ENCODE measurements around the gene PTGR3. TPM values are rescaled to one million over a fixed set of nuclear protein-coding genes. Genes with fewer than 3 reads are reported as not detected.

The PTGR3 gene
- total RNA-seq, 1 donor from 2014 or later: 19.3 TPM

GRCh38 chr18:75211953-75212750, 3.2 kb upstream of the PTGR3 start:
- peaks cover 50% of the 10 kb centered on the region for H3K4me1 Mint-ChIP-seq
- intact Hi-C loops (cut with micrococcal nuclease): loop anchor here (5.0 to 10.0 kb wide), 2 partner anchors 557 to 1610 kb away; partner anchors contain the start of gene ZNF236
- H3K36me3 Mint-ChIP-seq (ENCODE audit: low read depth): peaks cover 13% of the 10 kb centered on the region
- H3K27ac Mint-ChIP-seq: peak overlapping the region; percentile 7
- ATAC-seq (ENCODE audit: low read depth): no peak
- POLR2A ChIA-PET: interaction anchor here (0.6 to 0.7 kb wide), 2 partner anchors 57 to 143 kb away, joined by 4 read pairs; no protein-coding TSS in a partner anchor
- no peak for DNase-seq
- H3K27me3 Mint-ChIP-seq: no peaks in the 10 kb centered on the region
- CTCF ChIA-PET: no interaction called here
- TF ChIP-seq CTCF (IDR thresholded peaks at IDR 0.05): no peak
- no peaks in the 10 kb centered on the region for H3K9me3 Mint-ChIP-seq
- peak overlapping the region; percentile 81 for H3K4me3 Mint-ChIP-seq

- intact Hi-C loops (cut with micrococcal nuclease): loop anchor here (5.0 to 10.0 kb wide), 2 partner anchors 557 to 1611 kb away; partner anchors contain the start of gene ZNF236
- H3K27me3 Mint-ChIP-seq: no peaks in the 10 kb centered on the region
- H3K36me3 Mint-ChIP-seq (ENCODE audit: low read depth): peaks cover 13% of the 10 kb centered on the region
- H3K4me3 Mint-ChIP-seq: no peak overlapping the region
- no peak for DNase-seq
- H3K4me1 Mint-ChIP-seq: peaks cover 52% of the 10 kb centered on the region
- POLR2A ChIA-PET: no interaction called here
- CTCF ChIA-PET: no interaction called here
- H3K27ac Mint-ChIP-seq: no peak overlapping the region
- ATAC-seq (ENCODE audit: low read depth): no peak
- H3K9me3 Mint-ChIP-seq: no peaks in the 10 kb centered on the region
- no peak for TF ChIP-seq CTCF (IDR thresholded peaks at IDR 0.05)
Observed at GRCh38 chr18:75211626-75211952, 2.6 kb upstream of the PTGR3 start.

GRCh38 chr18:75211002-75211621, 2.2 kb upstream of the PTGR3 start:
- DNase-seq (peak; percentile 40), ATAC-seq (ENCODE audit: low read depth) (no peak)
- Mint-ChIP-seq H3K4me3 (peak overlapping the region; percentile 97), H3K4me1 (peaks cover 52% of the 10 kb centered on the region), H3K36me3 (ENCODE audit: low read depth) (peaks cover 13% of the 10 kb centered on the region), H3K9me3 (no peaks in the 10 kb centered on the region), H3K27ac (peak overlapping the region; percentile 89), H3K27me3 (no peaks in the 10 kb centered on the region)
- intact Hi-C loops (cut with micrococcal nuclease): loop anchor here (5.0 to 10.0 kb wide), 2 partner anchors 556 to 1611 kb away; partner anchors contain the start of gene ZNF236
- ChIA-PET CTCF (no interaction called here), POLR2A (interaction anchor here (1.0 to 1.3 kb wide), 2 partner anchors 10 to 38 kb away, joined by 4 read pairs; no protein-coding TSS in a partner anchor)
- TF ChIP-seq CTCF (IDR thresholded peaks at IDR 0.05): no peak

- intact Hi-C loops (cut with micrococcal nuclease): loop anchor here (1.0 to 10.0 kb wide), 5 partner anchors 556 to 1612 kb away; partner anchors contain the start of genes CNDP2, TIMM21 and ZNF236
- Mint-ChIP-seq H3K27ac (peak within 1 kb of the TSS; percentile 90), H3K4me3 (peak within 1 kb of the TSS; percentile 97), H3K9me3 (no peaks in the 10 kb centered on the region), H3K27me3 (peaks cover 4% of the 10 kb centered on the region), H3K4me1 (peaks cover 56% of the 10 kb centered on the region), H3K36me3 (ENCODE audit: low read depth) (peaks cover 13% of the 10 kb centered on the region)
- ChIA-PET CTCF (no interaction called here), POLR2A (interaction anchor here (0.6 to 1.3 kb wide), 11 partner anchors 10 to 715 kb away, joined by 3 to 10 read pairs (median 4); partner anchors contain the start of gene CNDP2)
- no peak for TF ChIP-seq CTCF (IDR thresholded peaks at IDR 0.05)
- DNase-seq (no peak), ATAC-seq (ENCODE audit: low read depth) (peak; percentile 29)
Observed at GRCh38 chr18:75210274-75211001, 1.5 kb upstream of the PTGR3 start, which contains the start of gene TSHZ1. TSHZ1 (plus strand) TSS chr18:75210797; CDS start chr18:75211877, 1,080 bp downstream.

All from activated B cell treated with CpG ODN at 0.5 μM for 24 hours (primary cell).